HG03025 (cell line): ENCODE data around the gene RNASEH2B.

Experiments
- ATAC-seq: cut with Tn5 transposase; IDR thresholded peaks from one replicate; pipeline ENCODE4 v1.9.1; 2021; ENCODE audit warnings: mild to moderate bottlenecking, moderate library complexity; ENCODE audit not compliant: unreplicated experiment, low FRiP score

Gene RNASEH2B

GRCh38 chr13:50934735-50935435 is 25.3 kb downstream of the RNASEH2B start:
- no peak for ATAC-seq

DNA sequence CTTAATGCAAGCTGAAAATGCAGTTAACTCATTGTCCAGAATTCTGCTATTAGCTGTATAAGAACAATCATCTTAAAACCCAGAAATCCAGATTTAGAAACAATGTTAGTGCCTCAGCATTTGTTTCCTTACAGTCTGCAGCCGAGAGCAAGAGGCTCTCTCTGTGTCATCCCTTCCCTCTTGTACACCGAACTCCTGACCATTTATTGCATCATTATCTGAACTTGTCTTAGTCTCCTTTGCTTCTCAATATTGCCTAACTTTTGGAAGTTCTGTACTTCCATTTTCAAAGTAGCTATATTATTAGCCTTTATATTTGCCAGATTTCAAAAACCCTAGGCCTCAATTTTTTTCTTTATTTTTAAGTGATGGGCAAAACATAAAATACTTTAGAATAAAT is 27.1 kb downstream of the RNASEH2B start:
- ATAC-seq: no peak

GRCh38 chr13:50940509-50940908 is 30.9 kb downstream of the RNASEH2B start:
- ATAC-seq: no peak

- no peak for ATAC-seq
Observed at GRCh38 chr13:50941146-50941545, 31.6 kb downstream of the RNASEH2B start.

DNA sequence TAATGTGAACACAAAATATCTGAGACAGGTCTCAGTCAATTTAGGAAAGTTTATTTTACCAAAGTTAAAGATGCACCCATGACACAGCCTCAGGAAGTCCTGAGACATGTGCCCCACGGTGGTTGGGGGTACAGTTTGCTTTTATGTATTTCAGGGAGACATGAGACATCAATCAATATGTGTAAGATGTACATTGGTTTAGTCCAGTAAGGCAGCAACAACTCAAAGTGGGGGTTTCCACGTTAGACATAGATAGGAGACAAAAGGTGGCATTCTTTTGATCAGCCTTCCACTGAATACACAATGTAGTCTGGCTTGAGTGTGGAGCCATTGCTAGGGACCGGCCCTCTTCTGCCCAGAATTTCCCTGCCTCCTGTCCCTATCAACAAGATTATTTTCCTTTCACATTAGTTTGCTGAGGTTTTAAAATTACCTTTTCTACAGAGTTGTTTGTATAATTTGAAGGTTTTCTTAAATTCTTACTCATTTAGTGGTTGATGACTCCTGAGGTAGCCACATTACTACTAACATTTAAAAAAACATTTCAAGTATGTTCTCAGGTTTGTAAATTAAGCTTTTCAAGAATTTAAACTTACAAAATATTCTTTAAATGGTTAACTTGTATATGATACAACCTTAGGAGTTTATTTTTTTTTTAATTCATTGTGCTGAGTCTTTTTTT is 33.2 kb downstream of the RNASEH2B start:
- ATAC-seq: no peak

GRCh38 chr13:50945669-50946068 is 36.1 kb downstream of the RNASEH2B start:
- no peak for ATAC-seq

DNA sequence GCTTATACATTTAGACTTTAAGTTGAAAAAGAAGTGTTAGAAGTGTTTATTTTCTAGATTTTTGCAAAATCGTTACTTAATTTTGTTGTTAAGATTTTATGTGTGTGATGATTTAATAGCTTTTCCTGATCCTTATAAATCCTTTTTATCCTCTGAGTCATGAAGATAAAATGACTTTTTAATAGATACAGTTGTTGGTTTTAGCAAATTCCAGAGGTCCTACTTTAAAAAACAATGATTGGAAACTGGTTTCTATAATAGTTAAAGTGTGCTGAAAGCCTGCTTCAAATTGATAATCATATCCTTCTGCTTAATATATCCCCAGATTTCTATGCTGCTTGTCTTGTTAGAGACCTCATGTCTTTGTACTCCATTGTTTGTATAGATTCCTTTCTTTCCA is 39.0 kb downstream of the RNASEH2B start:
- no peak for ATAC-seq

- ATAC-seq: no peak
Observed at GRCh38 chr13:50950849-50951248, 41.3 kb downstream of the RNASEH2B start.

DNA sequence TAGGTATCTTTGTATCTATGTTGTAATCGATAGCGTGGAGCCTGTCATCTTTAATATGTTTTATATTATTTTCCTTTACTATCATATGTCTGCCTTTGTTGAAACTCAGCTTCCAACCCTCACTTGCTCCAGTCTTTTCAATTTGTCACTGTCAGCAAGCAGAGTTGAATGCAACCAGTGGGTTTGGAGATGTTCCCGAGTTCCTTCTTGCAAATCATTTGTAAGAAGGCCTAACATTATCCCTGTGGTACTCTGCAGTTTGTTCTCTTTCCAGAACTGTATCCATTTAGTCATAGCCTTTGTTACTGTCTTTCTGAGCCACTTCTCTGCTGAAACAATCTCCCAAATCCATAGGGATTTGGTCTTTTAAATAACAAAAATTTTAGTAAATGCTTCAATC is 41.8 kb downstream of the RNASEH2B start:
- ATAC-seq: no peak

DNA sequence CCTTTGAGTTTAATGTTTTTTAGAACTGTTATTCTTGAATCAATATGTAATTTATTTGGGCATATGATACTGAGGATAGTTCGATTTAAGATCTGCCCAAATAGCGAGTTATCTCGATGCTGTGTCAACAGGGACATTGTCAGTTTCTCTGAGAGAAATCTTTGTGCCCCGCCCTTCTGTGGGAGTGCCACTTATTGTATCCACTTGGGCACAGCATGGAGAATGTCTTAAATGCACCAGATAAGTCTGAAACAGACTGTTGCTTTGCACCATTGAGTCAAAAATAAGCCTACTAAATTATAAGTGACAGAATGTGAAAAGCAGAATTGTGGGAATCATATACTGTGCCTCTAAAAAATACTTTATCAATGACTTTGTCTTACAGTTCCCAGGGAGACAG is 45.6 kb downstream of the RNASEH2B start:
- ATAC-seq: no peak

- ATAC-seq: no peak
Observed at GRCh38 chr13:50955798-50956197, 46.2 kb downstream of the RNASEH2B start.

DNA sequence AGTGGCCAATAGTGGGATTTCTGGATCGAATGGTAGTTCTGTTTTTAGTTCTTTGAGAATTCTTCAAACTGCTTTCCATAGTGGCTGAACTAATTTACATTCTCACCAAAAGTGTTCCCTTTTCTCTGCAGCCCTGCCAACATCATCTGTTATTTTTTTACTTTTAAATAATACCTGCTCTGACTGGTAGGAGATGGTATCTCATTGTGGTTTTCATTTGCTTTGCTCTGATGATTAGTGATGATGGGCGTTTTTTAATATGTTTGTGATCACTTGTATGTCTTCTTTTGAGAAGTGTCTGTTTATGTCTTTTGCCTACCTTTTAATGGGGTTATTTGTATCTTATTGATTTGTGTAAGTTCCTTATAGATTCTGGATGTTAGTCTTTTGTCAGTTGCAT is 48.0 kb downstream of the RNASEH2B start:
- no peak for ATAC-seq

DNA sequence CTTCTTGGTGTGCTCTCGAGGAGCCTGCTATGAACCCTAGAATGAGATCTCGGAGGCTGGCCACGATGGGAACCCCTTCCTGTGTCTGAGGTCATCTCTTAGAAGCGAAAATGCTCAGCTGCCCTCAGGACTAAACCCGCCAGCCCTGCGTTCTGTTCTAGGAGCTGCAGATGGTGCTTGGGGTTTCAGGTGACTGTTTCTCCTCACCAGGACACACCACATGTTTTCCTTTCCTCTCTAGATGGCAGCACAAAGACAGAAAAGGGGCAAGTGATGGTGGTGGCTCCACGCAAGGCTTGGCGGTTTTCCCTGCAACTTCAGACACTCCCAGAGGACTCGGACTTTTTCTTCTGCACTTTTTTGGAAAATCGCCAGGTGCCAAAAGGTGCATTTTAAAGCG is 60.1 kb downstream of the RNASEH2B start:
- ATAC-seq: no peak

DNA sequence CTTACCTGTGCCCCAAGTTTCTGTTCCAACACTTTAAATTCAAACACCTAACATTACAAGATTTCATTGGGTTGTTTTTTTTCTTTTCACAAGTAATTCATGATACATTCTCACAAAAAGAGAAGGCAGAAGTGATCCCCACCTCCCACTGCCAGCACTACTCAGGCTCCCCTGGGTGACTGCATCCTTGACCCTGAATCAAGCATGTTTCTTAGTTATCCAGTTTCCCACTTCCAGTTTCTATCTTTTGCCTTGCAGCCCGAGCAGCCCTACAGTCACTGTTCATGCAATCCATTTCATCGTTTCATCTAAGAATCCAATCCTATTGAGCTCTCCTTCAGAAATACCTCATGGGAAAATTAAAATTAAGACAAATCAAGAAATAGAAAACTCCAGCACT is 61.4 kb downstream of the RNASEH2B start:
- no peak for ATAC-seq

- no peak for ATAC-seq
Observed at GRCh38 chr13:50974268-50974667, 64.7 kb downstream of the RNASEH2B start.

DNA sequence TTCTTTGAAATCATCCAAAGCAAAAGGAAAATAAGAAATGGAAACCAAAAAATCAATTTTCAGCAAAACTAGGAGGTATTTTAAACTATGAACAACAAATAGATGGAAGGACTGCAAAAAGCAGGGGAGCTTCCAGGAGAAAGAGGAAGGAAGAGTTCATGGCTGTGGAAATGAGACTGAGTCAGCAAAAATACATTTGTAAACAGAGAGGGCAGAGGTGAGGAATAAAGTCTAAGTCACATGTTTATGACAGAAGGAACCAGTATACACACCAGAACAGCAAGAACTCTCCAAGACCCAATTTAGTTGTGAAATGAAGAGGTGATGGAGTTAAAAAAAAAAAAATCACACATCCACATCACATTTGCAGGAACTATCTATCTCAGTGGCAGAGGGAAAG is 69.6 kb downstream of the RNASEH2B start:
- no peak for ATAC-seq

DNA sequence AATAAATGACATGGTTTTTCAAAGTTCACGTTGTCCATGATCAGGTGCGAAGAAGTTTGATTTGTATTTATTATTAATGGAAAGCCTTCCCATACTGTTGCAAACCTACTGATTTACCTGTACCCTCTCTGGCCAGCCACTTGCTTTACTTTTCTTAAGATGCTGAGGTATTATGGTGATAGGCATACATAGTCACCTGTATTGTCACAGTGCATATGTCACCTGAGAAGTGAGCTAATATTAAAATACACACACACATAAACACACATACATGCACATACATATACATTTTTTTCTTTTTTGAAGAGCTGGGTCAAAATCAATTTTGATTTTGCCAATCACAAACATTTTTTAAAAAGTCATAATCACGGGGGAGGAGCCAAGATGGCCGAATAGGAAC is 72.1 kb downstream of the RNASEH2B start:
- no peak for ATAC-seq

- ATAC-seq: no peak
Observed at GRCh38 chr13:50989476-50989875, 79.9 kb downstream of the RNASEH2B start.

GRCh38 chr13:50990065-50990817 is 80.7 kb downstream of the RNASEH2B start:
- ATAC-seq: no peak

DNA sequence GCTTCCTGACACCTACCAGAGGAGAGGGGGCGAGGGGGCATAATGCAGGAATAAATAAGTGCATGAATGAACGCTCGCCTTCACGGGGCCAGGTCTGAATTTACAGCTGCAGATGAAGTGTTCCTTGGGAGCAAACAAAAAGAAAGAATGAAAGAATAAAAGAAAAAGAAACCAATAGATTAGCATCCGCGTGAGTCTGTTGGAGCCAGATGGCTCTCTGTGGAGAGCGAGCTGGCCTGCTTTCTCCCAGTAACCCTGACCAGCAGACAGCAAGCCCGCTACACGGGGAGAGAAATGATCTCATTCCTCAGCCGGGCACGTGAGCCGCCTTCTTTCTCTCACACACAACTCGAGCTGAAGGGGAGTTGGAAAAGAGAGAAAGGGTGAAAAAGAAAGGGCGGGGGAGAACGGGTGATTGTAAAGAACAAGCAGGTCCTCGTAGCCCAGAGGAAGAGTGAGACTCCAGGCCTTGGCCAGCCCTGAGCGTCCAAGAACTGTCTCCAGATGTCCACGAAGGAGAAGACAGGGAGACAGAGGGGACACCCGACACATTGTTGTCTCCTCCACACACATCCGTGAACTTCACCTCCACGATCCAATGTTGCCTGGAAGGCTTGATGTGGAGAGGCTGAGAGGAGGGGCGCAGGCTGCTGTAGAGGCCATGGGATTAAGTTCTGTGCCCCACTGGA is 81.4 kb downstream of the RNASEH2B start:
- no peak for ATAC-seq
